Measurements from ENCODE around the gene PWWP2B.

PWWP2B gene

GRCh38 chr10:132459301-132460003 lies 62.5 kb downstream of the PWWP2B start:
- DNase-seq (ENCODE audit: low read depth) = no peak

GRCh38 chr10:132460071-132460470 lies 63.1 kb downstream of the PWWP2B start:
- no peak for DNase-seq (ENCODE audit: low read depth)

GRCh38 chr10:132460691-132461090 lies 63.7 kb downstream of the PWWP2B start:
- DNase-seq (ENCODE audit: low read depth) = no peak

GRCh38 chr10:132461103-132461682 lies 64.2 kb downstream of the PWWP2B start:
- no peak for DNase-seq (ENCODE audit: low read depth)

- DNase-seq (ENCODE audit: low read depth) = no peak
Measured at GRCh38 chr10:132461683-132462231, 64.8 kb downstream of the PWWP2B start.

- DNase-seq (ENCODE audit: low read depth) = no peak
Measured at GRCh38 chr10:132462463-132463332, 65.7 kb downstream of the PWWP2B start.

- DNase-seq (ENCODE audit: low read depth) = no peak
Measured at GRCh38 chr10:132463333-132464255, 66.6 kb downstream of the PWWP2B start.

GRCh38 chr10:132464256-132465192 lies 67.5 kb downstream of the PWWP2B start:
- DNase-seq (ENCODE audit: low read depth) = no peak

GRCh38 chr10:132465193-132465888 lies 68.3 kb downstream of the PWWP2B start:
- no peak for DNase-seq (ENCODE audit: low read depth)

GRCh38 chr10:132465889-132466519 lies 69.0 kb downstream of the PWWP2B start:
- no peak for DNase-seq (ENCODE audit: low read depth)

- no peak for DNase-seq (ENCODE audit: low read depth)
Measured at GRCh38 chr10:132466520-132467463, 69.8 kb downstream of the PWWP2B start.
